Urinary bladder (tissue), 4 donors: ENCODE data around the gene CABP4. TPM values are rescaled to one million over a fixed set of nuclear protein-coding genes. Genes with fewer than 3 reads are reported as not detected.

ENCODE experiments used
- DNase-seq: peaks from one replicate; pipeline ENCODE4 v3.0.0-alpha.2; 2015; ENCODE audit errors: extremely low spot score
- H3K27ac ChIP-seq: one replicate; pipeline ENCODE4 v1.5.1; 2013; ENCODE audit warnings: low read depth, mild to moderate bottlenecking, moderate library complexity
- H3K36me3 ChIP-seq: one replicate; pipeline ENCODE4 v1.6.1; 2013; ENCODE audit warnings: mild to moderate bottlenecking, moderate library complexity; ENCODE audit not compliant: insufficient read depth
- H3K4me1 ChIP-seq: one replicate; pipeline ENCODE4 v1.6.1; 2013; ENCODE audit warnings: mild to moderate bottlenecking, moderate library complexity; ENCODE audit not compliant: insufficient read depth
- H3K4me3 ChIP-seq: one replicate; pipeline ENCODE4 v1.5.1; 2013; ENCODE audit warnings: low read depth, low read length
- WGBS: extraction: QIAGEN DNeasy Blood & Tissue Kit; methylation state at CpG from one replicate; pipeline ENCODE4 v1.1.7; 2013; 5-methylcytosine and 5-hydroxymethylcytosine counted together
- polyA plus RNA-seq: library from polyadenylated mRNA; stranded (reverse); fragments of 200-250 nt; gene quantifications from one replicate; pipeline ENCODE4 v1.2.3, GENCODE V29; 2013
- total RNA-seq: library from RNA; depleted of rRNA; stranded (reverse); fragments of >200 nt; gene quantifications from one replicate; pipeline ENCODE4 v1.2.3, GENCODE V29; 2014
- donor health status: healthy with polysubstance abuse.
- donor health status: healthy.

The CABP4 gene
- total and polyA plus RNA-seq, 2 donors, result 0.26 to 0.96 TPM

DNA sequence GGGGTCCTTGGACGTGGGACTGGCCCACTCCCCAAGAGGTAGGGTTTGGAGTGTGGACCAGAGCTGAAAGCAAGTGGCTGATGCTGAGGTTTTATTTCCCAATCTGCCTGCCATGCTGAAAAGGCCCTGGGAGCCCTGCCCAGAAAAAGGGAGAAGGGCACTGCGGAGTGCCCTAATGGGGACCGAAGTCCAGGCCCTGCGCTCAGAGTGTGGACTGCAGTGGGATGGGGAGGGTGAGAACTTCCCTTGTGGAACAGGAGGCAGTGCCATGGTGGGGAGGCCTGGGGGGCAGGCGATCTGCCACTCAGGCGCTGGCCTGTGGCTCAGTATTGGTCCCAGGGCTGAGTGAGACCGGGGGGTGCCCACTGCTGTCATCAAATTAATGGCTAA lies 6.9 kb upstream of the CABP4 start:
- H3K4me3 ChIP-seq, result no peak overlapping the region
- no peak for DNase-seq
- H3K4me1 ChIP-seq, result no peaks in the 10 kb centered on the region
- no peaks in the 10 kb centered on the region for H3K36me3 ChIP-seq
- WGBS, result 93% methylated on average over 7 of the region's 7 CpGs
- H3K27ac ChIP-seq, result no peak overlapping the region

DNA sequence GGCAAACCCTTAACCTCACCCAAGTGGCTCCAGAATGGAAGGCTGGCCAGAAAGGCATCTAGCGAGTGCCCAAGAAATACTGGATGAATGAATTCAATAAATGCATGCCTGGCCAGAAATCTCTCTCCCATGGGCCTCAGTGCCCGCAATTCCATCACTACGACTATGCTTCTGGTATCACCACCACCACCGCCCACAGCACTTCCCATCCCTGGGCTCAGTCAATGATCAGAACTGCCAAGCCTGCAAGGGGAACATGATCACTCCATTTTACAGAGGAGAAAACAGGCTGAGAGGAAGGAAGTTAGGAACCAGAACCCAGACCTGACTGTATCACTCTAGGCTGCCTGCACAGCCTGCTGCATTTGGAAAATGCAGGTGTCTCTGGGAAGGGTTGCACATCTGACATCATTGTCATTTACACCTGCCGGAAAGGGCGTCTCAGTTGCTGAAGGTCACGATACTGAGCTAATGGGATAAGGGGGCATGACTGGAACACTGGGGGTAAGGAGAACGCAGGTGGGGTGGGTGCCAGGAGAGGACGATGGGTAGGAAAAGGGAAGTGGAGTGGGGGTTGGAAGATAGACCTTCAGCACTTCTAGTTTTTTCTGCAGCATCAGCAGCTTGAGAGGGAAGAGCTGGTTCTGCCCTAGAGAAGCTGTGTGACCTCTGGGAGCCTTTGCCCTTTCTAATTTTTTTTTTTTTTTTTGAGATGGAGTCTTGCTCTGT lies 5.9 kb upstream of the CABP4 start:
- no peaks in the 10 kb centered on the region for H3K36me3 ChIP-seq
- H3K27ac ChIP-seq, result no peak overlapping the region
- H3K4me1 ChIP-seq, result no peaks in the 10 kb centered on the region
- 79% methylated on average over 9 of the region's 9 CpGs for WGBS
- H3K4me3 ChIP-seq, result no peak overlapping the region
- DNase-seq, result no peak

DNA sequence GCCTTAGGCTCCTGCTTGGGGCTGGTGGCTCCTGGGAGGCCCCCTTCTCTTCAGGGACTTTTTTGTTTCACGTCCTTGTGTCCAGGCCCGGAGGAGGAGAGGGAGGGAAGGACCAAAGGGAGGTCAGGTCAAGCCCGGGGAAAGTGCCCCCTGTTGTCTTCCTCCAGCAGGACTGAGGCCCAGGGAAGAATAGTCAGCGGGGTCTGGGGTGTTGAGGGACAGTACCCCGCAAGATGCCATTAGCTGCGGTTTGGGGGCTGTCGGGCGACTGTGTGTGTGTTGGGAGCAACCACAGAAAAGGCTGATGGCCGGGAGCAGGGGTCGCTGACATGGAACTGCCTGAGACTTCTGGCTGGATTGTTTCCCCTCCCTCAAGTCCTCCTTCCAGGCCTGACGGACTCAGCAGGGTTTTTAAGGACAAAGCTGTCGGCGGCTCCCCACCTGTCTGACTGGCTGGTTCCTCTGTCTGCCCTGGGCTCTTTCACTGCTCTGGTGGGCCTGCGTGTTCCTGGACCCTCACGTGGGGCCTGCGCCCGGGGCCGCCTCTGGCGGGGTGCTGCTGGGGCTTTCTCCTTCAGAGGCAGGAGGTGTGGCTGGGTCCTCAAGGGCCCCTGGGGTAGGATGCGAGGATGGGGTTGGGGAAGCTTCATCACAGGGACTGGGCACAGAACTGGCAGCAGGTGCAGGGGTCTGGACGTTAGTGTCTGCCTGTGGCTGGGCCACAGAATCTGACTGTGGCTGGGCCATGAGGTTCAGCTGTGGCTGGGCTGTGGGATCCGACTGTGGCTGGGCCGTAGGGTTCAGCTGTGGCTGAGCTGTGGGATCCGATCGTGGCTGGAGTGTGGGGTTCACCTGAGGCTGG lies 4.1 kb upstream of the CABP4 start:
- no peaks in the 10 kb centered on the region for H3K4me1 ChIP-seq
- 90% methylated on average over 25 of the region's 25 CpGs for WGBS
- no peak for DNase-seq

DNA sequence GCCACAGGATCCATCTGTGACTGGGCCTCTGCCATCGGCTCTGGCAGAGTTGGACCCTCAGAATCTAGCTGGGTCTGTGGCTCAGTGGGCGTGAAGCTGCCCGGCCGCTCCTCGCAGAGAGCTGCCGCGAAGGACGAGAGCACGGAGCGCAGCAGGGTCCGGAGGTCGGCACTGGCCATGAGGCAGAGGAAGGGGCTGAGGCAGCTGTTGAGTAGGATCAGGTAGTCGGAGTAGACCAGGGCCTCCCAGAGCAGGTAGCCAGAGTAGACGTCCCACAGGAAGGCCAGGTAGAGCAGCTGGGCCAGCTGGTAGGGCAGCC lies 3.5 kb upstream of the CABP4 start:
- Histone ChIP-seq H3K36me3 (no peaks in the 10 kb centered on the region), H3K4me3 (no peak overlapping the region), H3K4me1 (no peaks in the 10 kb centered on the region), H3K27ac (no peak overlapping the region)
- WGBS, result 93% methylated on average over 14 of the region's 14 CpGs
- DNase-seq, result no peak

More for the DNA sequence above, 4.1 kb upstream of the CABP4 start:
- Histone ChIP-seq H3K27ac (no peak overlapping the region), H3K36me3 (no peaks in the 10 kb centered on the region), H3K4me3 (no peak overlapping the region)

DNA sequence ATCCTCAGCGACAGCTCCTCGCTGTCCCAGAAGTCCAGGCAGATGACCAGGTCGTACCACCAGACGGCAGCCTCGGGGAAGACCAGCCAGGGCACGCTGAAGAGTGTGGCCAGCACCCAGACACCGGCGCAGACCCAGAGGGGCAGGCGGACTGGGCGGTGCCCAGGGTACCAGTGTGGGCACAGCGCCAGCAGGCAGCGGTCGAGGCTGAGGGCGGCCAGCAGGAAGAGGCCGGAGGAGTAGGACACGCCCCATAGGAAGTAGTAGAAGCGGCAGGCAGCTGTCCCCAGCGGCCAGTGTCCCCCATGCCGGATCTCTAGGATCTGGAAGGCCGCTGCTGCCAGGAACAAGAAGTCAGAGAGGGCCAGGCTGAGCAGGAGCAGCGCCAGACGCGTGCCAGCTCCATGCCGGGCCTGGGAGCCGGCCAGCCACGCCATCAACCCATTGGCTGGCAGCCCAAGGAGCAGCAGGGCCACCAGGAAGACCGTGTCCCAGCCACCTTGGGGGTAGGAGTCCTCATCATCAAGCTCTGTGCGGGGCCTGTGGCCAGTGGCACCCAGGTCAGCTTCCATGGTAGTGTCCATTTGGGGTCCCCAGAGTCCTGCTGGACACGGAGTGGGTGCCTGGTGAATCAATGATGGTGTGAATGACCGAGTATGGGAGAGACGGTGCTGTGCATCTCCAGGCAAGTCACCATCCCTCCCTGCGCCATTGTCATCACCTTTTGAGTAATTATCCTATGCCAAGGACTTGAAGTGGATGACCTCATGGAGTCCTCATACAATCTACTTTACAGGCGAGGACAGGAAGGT lies 2.8 kb upstream of the CABP4 start, which contains the start of gene GPR152:
Gene GPR152 (minus strand): TSS at position 589 of the 812 bp plus-strand sequence. CDS start 5 bp downstream, at position 584.
- Histone ChIP-seq H3K4me3 (no peak within 1 kb of the TSS), H3K36me3 (no peaks in the 10 kb centered on the region), H3K27ac (no peak within 1 kb of the TSS), H3K4me1 (no peaks in the 10 kb centered on the region)
- DNase-seq, result no peak
- 83% methylated on average over 33 of the region's 33 CpGs for WGBS

DNA sequence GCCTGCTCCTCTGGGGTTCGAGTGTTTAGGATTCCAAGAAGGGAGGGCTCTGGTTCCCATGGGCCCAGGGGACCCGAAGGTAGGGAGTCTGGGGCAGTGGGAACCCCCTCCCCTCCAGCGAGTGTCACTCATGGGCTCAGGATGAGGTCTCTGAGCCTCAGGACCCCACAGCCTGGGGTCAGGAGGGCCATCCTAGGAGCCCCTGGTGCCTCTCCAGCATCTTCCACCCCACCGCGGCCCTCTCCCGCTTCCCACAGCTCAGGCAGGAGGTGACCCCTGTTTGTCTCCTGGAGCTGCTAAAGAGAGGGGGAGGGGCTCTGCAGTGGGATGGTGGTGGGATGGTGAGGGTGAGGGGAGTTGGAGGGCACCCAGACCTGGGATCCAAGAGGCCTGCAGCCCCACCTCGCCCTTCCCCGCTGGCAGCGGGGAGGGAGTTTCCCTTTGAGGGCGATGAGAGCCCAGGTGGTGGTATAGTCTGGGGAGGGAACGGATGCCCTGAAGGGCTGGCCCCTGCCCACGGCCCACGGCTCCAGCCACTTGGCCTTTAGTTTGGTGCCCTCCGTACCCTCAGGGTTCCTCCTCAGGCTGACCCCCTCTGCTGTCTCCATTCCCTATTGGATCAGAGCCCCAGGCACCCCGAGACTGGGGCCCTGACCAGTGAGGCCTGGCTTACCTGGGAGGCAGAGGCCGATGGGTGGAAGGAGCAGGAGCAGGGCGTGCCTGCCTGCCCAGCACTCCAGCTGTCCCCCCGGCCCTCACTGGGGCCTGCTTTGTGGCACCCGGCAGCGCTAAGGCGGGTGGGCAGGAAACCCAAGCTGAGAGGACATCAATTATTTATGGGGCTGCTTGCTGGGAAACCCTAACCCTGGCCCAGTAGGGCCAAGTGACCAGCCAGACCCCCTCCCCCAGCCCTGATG lies 1.1 kb upstream of the CABP4 start:
- 88% methylated on average over 21 of the region's 21 CpGs for WGBS
- H3K36me3 ChIP-seq, result no peaks in the 10 kb centered on the region
- no peak overlapping the region for H3K27ac ChIP-seq
- DNase-seq, result no peak
- no peak overlapping the region for H3K4me3 ChIP-seq
- no peaks in the 10 kb centered on the region for H3K4me1 ChIP-seq

DNA sequence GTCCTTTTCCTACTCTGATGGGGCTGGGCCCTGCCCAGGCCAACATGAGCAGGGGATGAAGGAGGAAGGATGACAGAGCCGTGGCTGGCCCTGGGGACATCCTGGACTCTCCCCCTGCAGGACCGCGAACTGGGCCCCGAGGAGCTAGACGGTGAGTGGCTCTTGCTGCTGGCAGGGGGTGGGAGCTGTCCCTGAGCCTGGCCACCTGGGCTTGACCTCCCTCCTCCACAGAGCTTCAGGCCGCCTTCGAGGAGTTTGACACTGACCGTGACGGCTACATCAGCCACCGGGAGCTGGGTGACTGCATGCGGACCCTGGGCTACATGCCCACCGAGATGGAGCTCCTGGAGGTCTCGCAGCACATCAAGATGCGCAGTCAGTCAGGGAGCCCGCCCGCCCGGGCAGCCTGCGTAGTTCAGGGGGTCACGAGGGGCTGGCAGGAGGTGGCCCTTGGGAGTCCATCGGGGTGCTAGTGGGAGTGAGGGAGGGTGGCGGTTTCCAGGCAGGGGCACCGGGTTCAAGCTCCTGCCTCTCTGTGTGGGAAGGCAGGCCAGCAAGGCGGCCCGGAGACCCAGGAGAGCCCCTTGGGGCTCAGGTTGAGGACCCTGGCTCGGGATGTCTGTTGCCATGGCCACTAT lies 1.0 kb downstream of the CABP4 start:
- H3K4me3 ChIP-seq, result no peak overlapping the region
- H3K4me1 ChIP-seq, result no peaks in the 10 kb centered on the region
- H3K36me3 ChIP-seq, result no peaks in the 10 kb centered on the region
- no peak overlapping the region for H3K27ac ChIP-seq
- 77% methylated on average over 25 of the region's 25 CpGs for WGBS
- no peak for DNase-seq

DNA sequence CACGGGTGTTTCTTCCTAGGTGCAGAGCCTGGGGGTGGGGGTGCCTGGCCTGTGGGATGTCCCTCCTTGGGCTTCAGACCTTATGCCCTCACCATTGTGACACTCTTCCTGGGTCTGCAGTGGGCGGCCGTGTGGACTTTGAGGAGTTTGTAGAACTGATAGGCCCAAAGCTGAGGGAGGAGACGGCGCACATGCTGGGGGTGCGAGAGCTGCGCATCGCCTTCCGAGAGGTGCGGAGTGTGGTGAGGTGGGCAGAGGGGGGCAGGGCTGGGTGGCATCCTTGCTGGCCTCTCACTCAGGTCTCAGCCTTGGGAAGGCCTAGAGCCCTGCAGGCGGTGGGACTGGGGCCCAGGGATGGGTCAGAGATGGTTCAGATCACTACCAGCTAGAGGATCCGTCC lies 2.3 kb downstream of the CABP4 start:
- Histone ChIP-seq H3K4me3 (no peak overlapping the region), H3K36me3 (no peaks in the 10 kb centered on the region), H3K27ac (no peak overlapping the region), H3K4me1 (no peaks in the 10 kb centered on the region)
- WGBS, result 87% methylated on average over 12 of the region's 12 CpGs
- DNase-seq, result no peak

DNA sequence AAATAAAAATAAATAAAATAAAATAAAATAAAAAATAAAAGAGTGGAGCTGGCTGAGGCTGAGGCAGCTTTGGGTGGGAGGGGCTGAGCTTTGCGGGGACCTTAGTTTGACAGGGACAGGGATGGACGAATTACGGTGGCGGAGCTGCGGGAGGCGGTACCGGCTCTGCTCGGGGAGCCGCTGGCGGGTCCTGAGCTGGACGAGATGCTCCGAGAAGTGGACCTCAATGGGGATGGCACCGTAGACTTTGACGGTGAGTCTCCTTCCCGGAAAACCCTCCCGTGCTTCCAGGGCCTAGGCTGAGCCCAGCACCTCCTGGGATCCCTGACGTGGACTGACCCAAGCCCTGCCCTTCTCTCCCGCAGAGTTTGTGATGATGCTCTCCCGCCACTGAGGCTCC lies 3.1 kb downstream of the CABP4 start:
- Histone ChIP-seq H3K36me3 (no peaks in the 10 kb centered on the region), H3K4me1 (no peaks in the 10 kb centered on the region), H3K4me3 (no peak overlapping the region), H3K27ac (no peak overlapping the region)
- WGBS, result 87% methylated on average over 19 of the region's 19 CpGs
- no peak for DNase-seq

DNA sequence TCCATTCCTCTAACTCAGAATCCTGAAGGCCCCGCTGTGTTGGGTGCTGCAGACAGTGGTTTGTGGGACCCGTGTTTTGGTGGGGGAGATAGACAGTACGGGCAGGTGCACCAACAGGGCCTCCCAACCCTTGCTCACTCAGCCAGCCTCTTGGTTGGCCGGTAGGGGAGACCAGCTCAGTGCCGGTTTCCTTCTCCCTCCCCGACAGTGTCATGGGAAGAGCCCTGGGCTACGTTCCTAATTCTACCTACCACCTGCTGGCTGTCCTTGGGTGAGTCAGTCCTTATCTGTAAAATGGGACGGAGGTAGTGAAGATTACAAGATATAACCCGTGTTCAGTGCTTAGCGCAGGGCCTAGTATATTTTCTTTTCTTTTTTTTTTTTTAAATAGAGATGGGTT lies 8.0 kb downstream of the CABP4 start:
- Histone ChIP-seq H3K4me1 (peaks cover 5% of the 10 kb centered on the region), H3K4me3 (no peak overlapping the region), H3K36me3 (no peaks in the 10 kb centered on the region), H3K27ac (no peak overlapping the region)
- 88% methylated on average over 10 of the region's 10 CpGs for WGBS
- no peak for DNase-seq

DNA sequence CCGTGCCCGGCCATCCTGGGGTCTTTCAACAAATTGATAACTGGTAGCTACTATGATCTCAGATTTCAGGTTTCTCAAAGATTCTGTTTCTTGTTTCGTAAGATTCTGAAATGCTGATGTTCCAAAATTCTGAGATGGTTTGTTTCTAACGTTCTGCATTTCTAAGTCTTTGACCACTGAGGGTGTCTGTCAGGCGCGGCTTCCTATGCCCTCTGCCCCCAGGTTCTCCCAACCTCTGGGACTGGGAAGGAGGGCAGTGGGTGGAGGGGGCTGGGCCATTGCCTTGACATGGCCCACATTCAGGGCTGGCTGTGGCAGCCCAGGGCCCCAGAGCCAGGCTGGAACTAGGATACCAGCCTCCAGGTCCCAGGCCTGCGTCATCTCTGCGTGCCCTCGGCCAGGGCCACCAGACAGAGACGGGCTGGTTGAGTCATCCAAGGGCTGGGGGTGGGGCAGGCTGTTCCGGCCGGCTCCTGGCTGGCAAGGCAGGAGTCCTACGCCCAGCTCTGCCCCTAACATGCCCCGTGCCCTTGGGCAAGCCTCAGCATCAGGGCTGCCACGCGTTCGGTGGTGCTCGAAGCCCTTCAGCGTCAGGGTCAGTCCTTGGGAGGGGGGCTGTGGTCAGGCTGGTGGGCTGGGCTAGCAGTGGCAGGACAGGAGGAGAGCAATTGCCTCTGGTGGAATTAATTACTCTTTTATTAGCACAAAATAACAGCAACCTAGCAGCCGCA lies 8.7 kb downstream of the CABP4 start:
- 77% methylated on average over 20 of the region's 20 CpGs for WGBS
- no peak for DNase-seq
- Histone ChIP-seq H3K36me3 (no peaks in the 10 kb centered on the region), H3K4me1 (peaks cover 5% of the 10 kb centered on the region), H3K4me3 (no peak overlapping the region), H3K27ac (peak overlapping the region; percentile 77)
